LNCaP clone FGC (cell line): Measurements from ENCODE around the gene MARCHF3.

ENCODE experiments used
- DNase-seq: peaks from one replicate; pipeline ENCODE4 v3.0.0-alpha.2; 2011; ENCODE audit warnings: low read depth
- H3K4me3 ChIP-seq: 2 replicates; pipeline ENCODE4 v1.5.1; 2011; ENCODE audit warnings: mild to moderate bottlenecking, low read depth, low read length, control low read depth
- TF ChIP-seq, protein P1 (sequence below): IDR thresholded peaks from 2 replicates; pipeline ENCODE4 v1.5.1; 2012; ENCODE audit warnings: mild to moderate bottlenecking; ENCODE audit not compliant: control insufficient read depth, insufficient read depth; ENCODE audit errors: extremely low read depth

MARCHF3 gene

DNA sequence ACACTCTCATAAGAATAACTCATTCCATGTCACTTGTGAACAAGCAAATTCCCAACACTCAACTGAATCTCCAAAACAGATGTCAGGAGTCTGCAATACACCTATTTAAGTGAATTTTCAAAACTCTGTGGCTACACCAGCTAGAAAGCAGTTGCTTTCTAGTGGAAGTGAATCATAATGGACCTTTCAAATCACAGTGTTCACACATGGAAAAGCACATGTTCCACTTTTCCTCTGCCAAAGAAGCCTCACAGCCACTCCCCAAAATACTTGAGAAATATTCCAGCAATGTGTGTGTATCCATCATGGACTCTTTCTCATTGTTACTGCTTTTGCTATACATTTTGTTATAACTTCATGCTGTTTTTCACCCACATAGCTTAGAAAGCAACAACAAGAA, 17.4 kb downstream of the MARCHF3 start:
- DNase-seq, result no peak
- TF ChIP-seq, protein P1, sequence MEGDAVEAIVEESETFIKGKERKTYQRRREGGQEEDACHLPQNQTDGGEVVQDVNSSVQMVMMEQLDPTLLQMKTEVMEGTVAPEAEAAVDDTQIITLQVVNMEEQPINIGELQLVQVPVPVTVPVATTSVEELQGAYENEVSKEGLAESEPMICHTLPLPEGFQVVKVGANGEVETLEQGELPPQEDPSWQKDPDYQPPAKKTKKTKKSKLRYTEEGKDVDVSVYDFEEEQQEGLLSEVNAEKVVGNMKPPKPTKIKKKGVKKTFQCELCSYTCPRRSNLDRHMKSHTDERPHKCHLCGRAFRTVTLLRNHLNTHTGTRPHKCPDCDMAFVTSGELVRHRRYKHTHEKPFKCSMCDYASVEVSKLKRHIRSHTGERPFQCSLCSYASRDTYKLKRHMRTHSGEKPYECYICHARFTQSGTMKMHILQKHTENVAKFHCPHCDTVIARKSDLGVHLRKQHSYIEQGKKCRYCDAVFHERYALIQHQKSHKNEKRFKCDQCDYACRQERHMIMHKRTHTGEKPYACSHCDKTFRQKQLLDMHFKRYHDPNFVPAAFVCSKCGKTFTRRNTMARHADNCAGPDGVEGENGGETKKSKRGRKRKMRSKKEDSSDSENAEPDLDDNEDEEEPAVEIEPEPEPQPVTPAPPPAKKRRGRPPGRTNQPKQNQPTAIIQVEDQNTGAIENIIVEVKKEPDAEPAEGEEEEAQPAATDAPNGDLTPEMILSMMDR, result no peak

DNA sequence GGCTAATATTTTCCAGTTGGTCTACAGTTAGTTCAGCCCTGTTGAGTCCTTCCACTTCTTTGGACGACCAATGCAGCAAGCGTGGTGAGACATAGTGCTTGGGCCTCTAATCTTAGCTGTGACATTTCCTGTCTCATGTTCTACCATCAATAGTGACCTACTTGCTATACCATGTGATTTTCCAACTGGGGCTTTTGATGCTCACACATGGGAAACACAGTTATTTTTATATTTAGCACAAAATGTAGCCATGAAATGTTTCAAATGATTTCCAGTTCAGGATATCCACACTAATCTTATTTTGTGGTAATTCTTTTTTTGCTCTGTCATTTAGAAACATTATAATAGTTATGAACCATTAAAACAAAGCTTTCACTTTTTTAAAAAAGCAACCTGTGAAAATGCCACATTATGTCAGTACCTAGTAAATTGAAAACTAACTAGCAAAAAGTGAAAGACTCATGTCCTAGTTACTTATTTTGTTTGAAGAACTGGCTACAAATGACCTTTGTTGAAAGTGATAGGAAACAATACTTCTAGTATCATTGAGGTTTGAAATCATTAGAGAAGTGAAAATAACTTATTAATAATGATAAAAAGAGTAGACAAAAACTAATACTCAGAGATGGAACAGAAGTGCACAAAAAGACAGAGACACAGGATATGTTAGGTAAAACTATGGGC, 18.3 kb downstream of the MARCHF3 start:
- DNase-seq, result no peak
- TF ChIP-seq, protein P1, result no peak
- H3K4me3 ChIP-seq, result no peak overlapping the region

More for the DNA sequence above, 17.4 kb downstream of the MARCHF3 start:
- H3K4me3 ChIP-seq, result no peak overlapping the region

DNA sequence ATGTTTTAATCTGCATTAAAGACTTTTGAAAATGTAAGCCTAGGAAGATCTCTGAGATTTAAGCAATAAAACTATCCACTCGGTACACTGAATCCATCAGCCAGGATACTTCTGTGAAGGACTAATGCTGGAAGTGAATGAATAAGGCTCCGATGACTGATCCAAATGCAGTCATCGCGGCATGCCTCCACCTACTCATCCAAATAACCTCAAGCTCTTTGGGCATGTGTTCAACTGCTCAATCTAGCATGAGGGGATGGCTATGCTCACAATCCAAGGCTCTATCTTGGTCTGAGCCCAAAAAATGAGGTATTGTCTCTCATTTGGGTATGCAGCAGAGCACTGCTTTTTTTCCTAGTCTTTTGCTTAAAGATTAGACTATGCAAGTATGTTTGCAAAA, 19.2 kb downstream of the MARCHF3 start:
- no peak overlapping the region for H3K4me3 ChIP-seq
- TF ChIP-seq, protein P1, result no peak
- DNase-seq, result no peak

DNA sequence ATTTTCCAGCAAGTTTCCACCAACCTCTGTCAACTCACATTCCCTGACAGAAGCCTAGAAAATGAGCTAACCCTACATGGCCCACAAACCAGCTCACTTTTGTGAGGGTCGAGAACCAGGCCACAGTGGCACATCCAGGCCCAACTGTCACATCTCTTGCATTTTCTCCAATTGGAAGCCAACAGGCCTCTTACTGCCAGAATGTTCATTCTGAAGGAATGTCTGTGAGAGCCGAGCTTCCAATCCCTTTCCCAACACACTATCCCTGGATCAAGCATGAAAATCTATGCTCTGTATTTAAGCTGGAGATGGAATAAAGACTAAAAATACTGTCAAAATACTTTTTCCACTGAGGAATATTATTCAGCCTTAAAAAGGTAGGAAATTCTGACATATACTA, 20.0 kb downstream of the MARCHF3 start:
- DNase-seq, result no peak
- H3K4me3 ChIP-seq, result no peak overlapping the region
- TF ChIP-seq, protein P1, result no peak

DNA sequence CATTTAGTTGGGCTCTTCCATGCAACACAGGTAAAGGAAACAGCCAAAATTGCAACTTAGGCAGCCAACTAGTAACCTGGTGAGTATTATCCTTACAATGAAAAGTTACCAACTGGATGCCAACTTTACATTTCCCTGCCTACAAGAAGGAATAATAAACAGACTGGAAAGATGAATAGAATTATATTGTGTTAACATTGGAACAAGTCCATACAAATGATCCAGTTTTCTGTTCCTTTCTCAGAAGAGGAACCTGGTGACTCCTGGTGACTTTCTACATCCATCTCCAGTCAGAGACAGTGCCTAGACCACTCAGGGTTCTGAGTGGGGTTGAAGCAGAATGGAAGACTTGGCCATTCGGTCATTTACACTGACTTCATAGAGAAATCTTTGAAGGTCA, 20.6 kb downstream of the MARCHF3 start:
- peak; percentile 59 for DNase-seq
- TF ChIP-seq, protein P1, result no peak

DNA sequence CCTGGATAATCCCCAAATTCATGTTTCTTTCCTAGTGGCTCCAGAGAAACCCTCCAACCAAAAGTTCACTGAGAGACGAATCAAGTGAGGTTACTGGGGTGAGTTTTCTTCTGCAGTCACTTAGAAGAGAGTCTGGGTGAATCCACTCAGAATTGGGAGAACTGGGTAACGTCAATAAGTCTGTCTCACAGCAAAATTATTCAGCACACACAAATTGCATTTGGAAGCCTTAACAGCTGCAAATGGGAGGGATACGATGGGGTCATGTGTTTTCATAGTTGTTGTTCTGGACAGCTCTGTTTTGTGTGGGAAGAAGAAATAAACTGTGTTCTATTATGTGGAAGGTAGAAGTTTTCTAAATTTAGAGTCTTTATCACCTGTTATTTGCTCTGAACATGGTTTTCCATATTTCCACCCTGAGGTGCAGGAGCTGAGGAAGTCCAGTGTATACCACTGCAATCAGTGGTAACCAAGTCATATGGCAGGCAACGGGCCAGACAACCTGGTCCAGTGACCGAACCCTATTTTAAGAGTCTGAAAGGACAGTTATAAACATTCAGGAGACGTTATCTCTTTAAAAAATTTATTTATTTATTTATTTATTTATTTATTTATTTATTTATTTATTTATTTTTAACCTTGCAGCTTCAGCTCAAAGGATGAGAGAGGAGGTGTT, 21.9 kb downstream of the MARCHF3 start:
- DNase-seq, result no peak
- TF ChIP-seq, protein P1, result no peak
- no peak overlapping the region for H3K4me3 ChIP-seq

More for the DNA sequence above, 20.6 kb downstream of the MARCHF3 start:
- no peak overlapping the region for H3K4me3 ChIP-seq
